Measurements from ENCODE around the gene ISL1.

ISL1 gene

GRCh38 chr5:51371052-51371451 lies 12.2 kb upstream of the ISL1 start:
- Histone ChIP-seq H3K4me3 (ENCODE audit: low read depth in 1 of 2, low read length in 1 of 2) (no peak overlapping the region), H3K27ac (no peak overlapping the region), H3K4me1 (ENCODE audit: control insufficient read depth in 1 of 2, insufficient read depth in 1 of 2, low read depth in 1 of 2, low read length in 1 of 2) (no peaks in the 10 kb centered on the region), H3K27me3 (peaks cover 19% of the 10 kb centered on the region), H3K36me3 (no peaks in the 10 kb centered on the region), H3K9me3 (no peaks in the 10 kb centered on the region)
- no peak for TF ChIP-seq CTCF (IDR thresholded peaks at IDR 0.05)

GRCh38 chr5:51373880-51374523 lies 9.2 kb upstream of the ISL1 start:
- H3K27me3 ChIP-seq: peaks cover 48% of the 10 kb centered on the region
- no peaks in the 10 kb centered on the region for H3K36me3 ChIP-seq
- no peaks in the 10 kb centered on the region for H3K4me1 ChIP-seq (ENCODE audit: control insufficient read depth in 1 of 2, insufficient read depth in 1 of 2, low read depth in 1 of 2, low read length in 1 of 2)
- H3K9me3 ChIP-seq: no peaks in the 10 kb centered on the region
- H3K4me3 ChIP-seq (ENCODE audit: low read depth in 1 of 2, low read length in 1 of 2): no peak overlapping the region
- H3K27ac ChIP-seq: no peak overlapping the region
- no peak for TF ChIP-seq CTCF (IDR thresholded peaks at IDR 0.05)

GRCh38 chr5:51375084-51375483 lies 8.2 kb upstream of the ISL1 start:
- H3K4me3 ChIP-seq (ENCODE audit: low read depth in 1 of 2, low read length in 1 of 2): no peak overlapping the region
- no peaks in the 10 kb centered on the region for H3K9me3 ChIP-seq
- H3K27ac ChIP-seq: no peak overlapping the region
- peaks cover 59% of the 10 kb centered on the region for H3K27me3 ChIP-seq
- H3K4me1 ChIP-seq (ENCODE audit: control insufficient read depth in 1 of 2, insufficient read depth in 1 of 2, low read depth in 1 of 2, low read length in 1 of 2): no peaks in the 10 kb centered on the region
- TF ChIP-seq CTCF (IDR thresholded peaks at IDR 0.05): no peak
- H3K36me3 ChIP-seq: no peaks in the 10 kb centered on the region

- Histone ChIP-seq H3K36me3 (no peaks in the 10 kb centered on the region), H3K4me3 (ENCODE audit: low read depth in 1 of 2, low read length in 1 of 2) (no peak overlapping the region), H3K9me3 (no peaks in the 10 kb centered on the region), H3K4me1 (ENCODE audit: control insufficient read depth in 1 of 2, insufficient read depth in 1 of 2, low read depth in 1 of 2, low read length in 1 of 2) (no peaks in the 10 kb centered on the region), H3K27me3 (peaks cover 74% of the 10 kb centered on the region), H3K27ac (no peak overlapping the region)
- TF ChIP-seq CTCF (IDR thresholded peaks at IDR 0.05): no peak
These were observed 6.7 kb upstream of the ISL1 start for GRCh38 chr5:51376509-51376908.

- H3K4me1 ChIP-seq (ENCODE audit: control insufficient read depth in 1 of 2, insufficient read depth in 1 of 2, low read depth in 1 of 2, low read length in 1 of 2): no peaks in the 10 kb centered on the region
- no peaks in the 10 kb centered on the region for H3K9me3 ChIP-seq
- no peak overlapping the region for H3K27ac ChIP-seq
- no peaks in the 10 kb centered on the region for H3K36me3 ChIP-seq
- H3K27me3 ChIP-seq: peaks cover 83% of the 10 kb centered on the region
- H3K4me3 ChIP-seq (ENCODE audit: low read depth in 1 of 2, low read length in 1 of 2): no peak overlapping the region
- TF ChIP-seq CTCF (IDR thresholded peaks at IDR 0.05): no peak
These were observed 5.8 kb upstream of the ISL1 start for GRCh38 chr5:51377151-51378060.

Measured in neutrophil (primary cell).